ENCODE data around the gene SMIM33. TPM values are rescaled to one million over a fixed set of nuclear protein-coding genes. Genes with fewer than 3 reads are reported as not detected.

Gene SMIM33
- total RNA-seq, 1 experiment from 2014 or later, result not detected

- TF ChIP-seq CTCF (conservative IDR thresholded peaks at IDR 0.05), result no peak
- peaks cover 7 to 51% (median 29%) of the 10 kb centered on the region in 3 experiments; a peak in 6 of 7 replicates for H3K36me3 Mint-ChIP-seq (ENCODE audit: insufficient read depth in 1 of 3, low read depth in 3 of 3)
- H4K20me1 ChIP-seq (ENCODE audit: control insufficient read depth, insufficient read depth, insufficient read length), result no peaks in the 10 kb centered on the region
- H3K27me3 Mint-ChIP-seq (ENCODE audit: low read depth), result no peaks in the 10 kb centered on the region
- H3K18ac ChIP-seq (ENCODE audit: insufficient read length, low read depth, low read length), result no peak overlapping the region
- no peak overlapping the region for H4K5ac ChIP-seq (ENCODE audit: insufficient read length, low read depth, low read length)
- no peak overlapping the region for H3K14ac ChIP-seq (ENCODE audit: insufficient read depth, low read length)
- no peaks in the 10 kb centered on the region for H3K23me2 ChIP-seq (ENCODE audit: insufficient read length, low read depth, low read length, poor library complexity, severe bottlenecking)
- no peak overlapping the region for H3K27ac ChIP-seq (ENCODE audit: insufficient read length, low read depth, low read length)
- H3K4me2 ChIP-seq (ENCODE audit: insufficient read depth, insufficient read length, low read length), result no peak overlapping the region
- H2AK5ac ChIP-seq (ENCODE audit: insufficient read length, low read length), result no peak overlapping the region
- no peak overlapping the region for H3T11ph ChIP-seq (ENCODE audit: low read length)
- H3K27ac Mint-ChIP-seq, result no peak overlapping the region
- no peak overlapping the region for H3K4me3 Mint-ChIP-seq
- no peaks in the 10 kb centered on the region for H3K79me2 ChIP-seq (ENCODE audit: insufficient read depth, low read length)
- H2BK5ac ChIP-seq (ENCODE audit: insufficient read length, low read length), result no peak overlapping the region
- no peaks in the 10 kb centered on the region for H3K4me1 ChIP-seq (ENCODE audit: insufficient read depth, low read length)
- DNase-seq, result no peak
- no peak overlapping the region for H2BK120ac ChIP-seq (ENCODE audit: low read depth, low read length, poor library complexity, severe bottlenecking)
- H3K9me3 ChIP-seq (ENCODE audit: control insufficient read depth, low read depth, low read length), result no peaks in the 10 kb centered on the region
- H2BK20ac ChIP-seq (ENCODE audit: low read depth, low read length, poor library complexity, severe bottlenecking), result no peak overlapping the region
- no peak overlapping the region for H3K4ac ChIP-seq (ENCODE audit: low read depth, low read length)
- no peak overlapping the region for H2BK12ac ChIP-seq (ENCODE audit: insufficient read length, low read depth, low read length)
- H3K56ac ChIP-seq (ENCODE audit: insufficient read length, low read depth, low read length), result no peak overlapping the region
- H3K9me3 Mint-ChIP-seq, result no peaks in the 10 kb centered on the region
- H3K9ac ChIP-seq (ENCODE audit: extremely low read depth, insufficient read length, low read length), result no peak overlapping the region
- no peaks in the 10 kb centered on the region for H3K4me1 Mint-ChIP-seq
- H2BK15ac ChIP-seq (ENCODE audit: low read depth, low read length), result no peak overlapping the region
- H3K23ac ChIP-seq (ENCODE audit: insufficient read length, low read depth, low read length), result no peak overlapping the region
- H3K79me1 ChIP-seq (ENCODE audit: insufficient read depth, low read depth, low read length, poor library complexity, severe bottlenecking), result no peaks in the 10 kb centered on the region
- no CpG with 5 or more reads among the region's 2 CpGs for WGBS (ENCODE audit: extremely low coverage, insufficient read length, low lambda C conversion rate)
- no peaks in the 10 kb centered on the region for H3K27me3 ChIP-seq (ENCODE audit: insufficient read depth, low read length)
- H4K8ac ChIP-seq (replicated peaks; ENCODE audit: insufficient read length, low read depth, low read length), result no peak overlapping the region
- H2AFZ ChIP-seq (ENCODE audit: low read length), result no peak overlapping the region
- no peak overlapping the region for H4K91ac ChIP-seq (ENCODE audit: insufficient read length, low read depth, low read length)
Measured at GRCh38 chr5:139430015-139430414, 40.8 kb upstream of the SMIM33 start.
